ENCODE data around the gene DLX3. TPM values are rescaled to one million over a fixed set of nuclear protein-coding genes. Genes with fewer than 3 reads are reported as not detected.

DLX3 gene
- total and polyA plus RNA-seq, 2 of the 8 experiments (the other 6 are each of a cell fraction or from before 2014, with no cell fraction given): 0.15 to 0.20 TPM

GRCh38 chr17:49996121-49996494, 1.1 kb upstream of the DLX3 start:
- WGBS, 2 experiments (ENCODE audit: extremely low coverage in 1 of 2, insufficient coverage in 1 of 2, insufficient read length in 1 of 2, insufficient replicate concordance in 2 of 2, low coverage in 1 of 2, low lambda C conversion rate in 2 of 2, missing lambda C conversion rate in 1 of 2): 51% methylated on average over 7 of the region's 7 CpGs; no CpG with 5 or more reads in 1 of the 2 experiments
- no peaks in the 10 kb centered on the region for H3K79me1 ChIP-seq (ENCODE audit: low read depth, low read length)
- H3K23ac ChIP-seq (ENCODE audit: insufficient read length): no peak overlapping the region
- H2BK120ac ChIP-seq (replicated peaks; ENCODE audit: low read depth, low read length): no peak overlapping the region
- no peak overlapping the region for H3K14ac ChIP-seq (ENCODE audit: insufficient read length)
- peaks cover 7 to 35% (median 15%) of the 10 kb centered on the region in 4 experiments; a peak in 6 of 7 replicates for H3K4me1 ChIP-seq (replicated peaks in 1 of 4; ENCODE audit: control insufficient read depth in 3 of 4, insufficient read depth in 4 of 4, low read length in 3 of 4)
- no peak overlapping the region for H2BK12ac ChIP-seq (ENCODE audit: low read depth, low read length)
- CTCF ChIA-PET (ENCODE audit: partially characterized antibody): interaction anchor here (0.8 to 18.5 kb wide), 33 partner anchors 8 to 564 kb away, joined by 3 to 547 read pairs (median 13); partner anchors contain the start of genes ITGA3, NXPH3, SLC35B1 and TAC4
- H2BK20ac ChIP-seq (ENCODE audit: low read length): no peak overlapping the region
- FAIRE-seq (no peak), DNase-seq (ENCODE audit: low read depth in 1 of 2, low spot score in 2 of 2) (no peak)
- no peak overlapping the region for H4K91ac ChIP-seq (replicated peaks; ENCODE audit: insufficient read length, low read length)
- no peak overlapping the region for H3K4me3 ChIP-seq (ENCODE audit: extremely low read depth in 1 of 4, insufficient read depth in 2 of 4, low read depth in 3 of 4, low read length in 4 of 4)
- no peak overlapping the region for H3K18ac ChIP-seq (ENCODE audit: extremely low read depth, low read length)
- H2BK5ac ChIP-seq (ENCODE audit: low read depth, low read length): no peak overlapping the region
- 0 out of 2 replicates have a peak, but pooled peaks have one; percentile 9 for TF ChIP-seq SUZ12 (IDR thresholded peaks at IDR 0.05; ENCODE audit: low read length)
- no peak for TF ChIP-seq ATF2 (IDR thresholded peaks at IDR 0.05; ENCODE audit: low read length)
- no peak overlapping the region for H2AK5ac ChIP-seq (ENCODE audit: low read depth, low read length)
- H3K9ac ChIP-seq (replicated peaks in 1 of 4; ENCODE audit: extremely low read depth in 1 of 4, low read depth in 3 of 4, low read length in 3 of 4): no peak overlapping the region
- no peak overlapping the region for H3K4ac ChIP-seq (replicated peaks; ENCODE audit: insufficient read length, low read depth, low read length)
- H3K36me3 ChIP-seq (ENCODE audit: control insufficient read depth in 2 of 4, insufficient read depth in 4 of 4, low read length in 3 of 4): no peaks in the 10 kb centered on the region; a peak in 1 of 8 replicates
- POLR2A ChIA-PET (ENCODE audit: partially characterized antibody): interaction anchor here (0.8 to 5.6 kb wide), 11 partner anchors 10 to 208 kb away, joined by 3 to 28 read pairs (median 5); partner anchors contain the start of gene KAT7
- H3K27ac ChIP-seq (ENCODE audit: low read depth, low read length): no peak overlapping the region
- no peak overlapping the region for H2BK15ac ChIP-seq (ENCODE audit: low read length)
- H3K4me2 ChIP-seq (ENCODE audit: insufficient read depth in 1 of 2, low read depth in 2 of 2, low read length in 2 of 2): peak overlapping the region in 1 of 2 experiments; percentile 96; a peak in 1 of 4 replicates
- H3K23me2 ChIP-seq (ENCODE audit: low read depth, low read length): peaks cover 18% of the 10 kb centered on the region; the same call in 1 of the 2 replicates
- no peak overlapping the region for H4K5ac ChIP-seq (ENCODE audit: insufficient read length, low read depth, low read length)
- no peak overlapping the region for H2AFZ ChIP-seq (ENCODE audit: low read length)
- H3K27me3 ChIP-seq (replicated peaks in 1 of 4; ENCODE audit: control insufficient read depth in 3 of 4, extremely low read depth in 1 of 4, insufficient read depth in 3 of 4, low read length in 3 of 4): peaks cover 50 to 76% (median 69%) of the 10 kb centered on the region in 4 experiments
- no peak overlapping the region for H3K56ac ChIP-seq (replicated peaks; ENCODE audit: insufficient read length, low read depth, low read length)
- peaks cover 0 to 5% of the 10 kb centered on the region in 2 experiments; a peak in 1 of 4 replicates for H3K9me3 ChIP-seq (ENCODE audit: insufficient read depth in 2 of 2, low read depth in 1 of 2, low read length in 1 of 2)
- H3K79me2 ChIP-seq (ENCODE audit: control insufficient read depth in 1 of 2, insufficient read depth in 2 of 2, low read length in 2 of 2): no peaks in the 10 kb centered on the region
- peaks cover 2 to 15% of the 10 kb centered on the region in 2 experiments for H4K20me1 ChIP-seq (replicated peaks in 1 of 2; ENCODE audit: control insufficient read depth in 1 of 2, insufficient read depth in 2 of 2, low read length in 2 of 2)
- no peak overlapping the region for H4K8ac ChIP-seq (ENCODE audit: extremely low read depth, insufficient read depth, low read length)
